ENCODE data around the gene ASCL2.

ASCL2 gene

GRCh38 chr11:2280208-2280607 is 9.8 kb upstream of the ASCL2 start:
- no peak for DNase-seq (ENCODE audit: low read depth)
- no peak overlapping the region for H3K4me3 ChIP-seq (ENCODE audit: low read length)
- TF ChIP-seq CTCF (conservative IDR thresholded peaks at IDR 0.05; ENCODE audit: low read length), result no peak

- no peak for TF ChIP-seq CTCF (conservative IDR thresholded peaks at IDR 0.05; ENCODE audit: low read length)
- DNase-seq (ENCODE audit: low read depth), result no peak
Measured at GRCh38 chr11:2277933-2278523, 7.6 kb upstream of the ASCL2 start.

GRCh38 chr11:2277008-2277346 is 6.6 kb upstream of the ASCL2 start:
- TF ChIP-seq CTCF (conservative IDR thresholded peaks at IDR 0.05; ENCODE audit: low read length), result no peak
- no peak overlapping the region for H3K4me3 ChIP-seq (ENCODE audit: low read length)
- no peak for DNase-seq (ENCODE audit: low read depth)

More at GRCh38 chr11:2277933-2278523, 7.6 kb upstream of the ASCL2 start:
- no peak overlapping the region for H3K4me3 ChIP-seq (ENCODE audit: low read length)

- H3K4me3 ChIP-seq (ENCODE audit: low read length), result no peak overlapping the region
- no peak for TF ChIP-seq CTCF (conservative IDR thresholded peaks at IDR 0.05; ENCODE audit: low read length)
Measured at GRCh38 chr11:2276280-2277007, 6.1 kb upstream of the ASCL2 start.

GRCh38 chr11:2275334-2276279 is 5.2 kb upstream of the ASCL2 start:
- no peak for TF ChIP-seq CTCF (conservative IDR thresholded peaks at IDR 0.05; ENCODE audit: low read length)
- no peak overlapping the region for H3K4me3 ChIP-seq (ENCODE audit: low read length)
- DNase-seq (ENCODE audit: low read depth), result no peak

More at GRCh38 chr11:2276280-2277007, 6.1 kb upstream of the ASCL2 start:
- DNase-seq (ENCODE audit: low read depth), result no peak

- no peak for DNase-seq (ENCODE audit: low read depth)
- no peak overlapping the region for H3K4me3 ChIP-seq (ENCODE audit: low read length)
- no peak for TF ChIP-seq CTCF (conservative IDR thresholded peaks at IDR 0.05; ENCODE audit: low read length)
Measured at GRCh38 chr11:2273771-2274170, 3.4 kb upstream of the ASCL2 start.

Measured in AG10803 (cell line).